CD4-positive, alpha-beta memory T cell (primary cell): ENCODE measurements around the gene PXDN. TPM values are rescaled to one million over a fixed set of nuclear protein-coding genes. Genes with fewer than 3 reads are reported as not detected.

Experiments used
- CTCF ChIA-PET: fragments of 350-600 bp; sonication (Branson Sonifier 250); formaldehyde crosslinking; loops from one replicate; lab custom pipeline; 2021; ENCODE audit warnings: inconsistent platforms; ENCODE audit not compliant: partially characterized antibody; lab: Charles Lee
- POLR2A ChIA-PET: fragments of 350-600 bp; sonication (Branson Sonifier 250); formaldehyde crosslinking; loops from one replicate; lab custom pipeline; 2021; ENCODE audit not compliant: partially characterized antibody; lab: Charles Lee
- DNase-seq, 5 donors: peaks; one replicate each; pipeline versions ENCODE4 v3.0.0 to v3.0.0-alpha.2; 2020 to 2022; ENCODE audit warnings: mixed read lengths in 1 of 5
- H3K27ac ChIP-seq: one replicate; pipeline ENCODE4 v1.7.0; 2013; ENCODE audit warnings: low read depth, low read length
- H3K27me3 ChIP-seq: 2 replicates; pipeline ENCODE4 v1.7.0; 2013; ENCODE audit warnings: mild to moderate bottlenecking, low read length, moderate library complexity; ENCODE audit not compliant: insufficient read depth
- H3K36me3 ChIP-seq: 2 replicates; pipeline ENCODE4 v1.7.0; 2013; ENCODE audit warnings: mild to moderate bottlenecking, low read length, moderate library complexity; ENCODE audit not compliant: insufficient read depth
- H3K4me1 ChIP-seq: 2 replicates; pipeline ENCODE4 v1.7.0; 2013; ENCODE audit warnings: mild to moderate bottlenecking, low read length, moderate library complexity; ENCODE audit not compliant: insufficient read depth
- H3K4me3 ChIP-seq, 2 donors: one replicate each; pipeline ENCODE4 v1.7.0; 2013; ENCODE audit warnings: low read length in 2 of 2, mild to moderate bottlenecking in 1 of 2
- H3K9me3 ChIP-seq, 2 donors: one replicate each; pipeline ENCODE4 v1.7.0; 2013; ENCODE audit warnings: low read length in 2 of 2, control low read depth in 1 of 2; ENCODE audit not compliant: control insufficient read depth in 1 of 2
- H3K27ac Mint-ChIP-seq, 7 donors: one replicate each; pipeline ENCODE4 v1.8.0; 2020 to 2021; ENCODE audit warnings: mixed read lengths in 7 of 7, mild to moderate bottlenecking in 6 of 7, inconsistent platforms in 3 of 7, moderate library complexity in 3 of 7
- H3K27me3 Mint-ChIP-seq, 2 donors: one replicate each; pipeline ENCODE4 v1.8.0; 2020 to 2021; ENCODE audit warnings: mixed read lengths in 2 of 2
- H3K36me3 Mint-ChIP-seq, 2 donors: one replicate each; pipeline ENCODE4 v1.8.0; 2020 to 2021; ENCODE audit warnings: mixed read lengths in 2 of 2, inconsistent platforms in 1 of 2, mild to moderate bottlenecking in 1 of 2
- H3K4me1 Mint-ChIP-seq, 4 donors: one replicate each; pipeline ENCODE4 v1.8.0; 2020 to 2021; ENCODE audit warnings: mixed read lengths in 4 of 4, mild to moderate bottlenecking in 1 of 4
- H3K4me3 Mint-ChIP-seq, 8 donors: one replicate each; pipeline ENCODE4 v1.8.0; 2020 to 2021; ENCODE audit warnings: mixed read lengths in 8 of 8, mild to moderate bottlenecking in 7 of 8, moderate library complexity in 6 of 8, inconsistent platforms in 3 of 8
- H3K9me3 Mint-ChIP-seq, 8 donors: one replicate each; pipeline ENCODE4 v1.8.0; 2020 to 2021; ENCODE audit warnings: mixed read lengths in 8 of 8, mild to moderate bottlenecking in 5 of 8, inconsistent platforms in 3 of 8, moderate library complexity in 1 of 8
- intact Hi-C: fragments of 100-400 bp; cut with micrococcal nuclease; formaldehyde crosslinking; loops from one replicate; pipeline ENCODE4 v1.15.1; 2023
- polyA plus RNA-seq, 2 donors: library from polyadenylated mRNA; unstranded; fragments of 300-500 nt; fragmentation: Illumina TruSeq; gene quantifications; one replicate each; pipeline ENCODE4 v1.2.3, GENCODE V29; 2021
- total RNA-seq, 2 experiments: library from RNA; stranded (reverse); gene quantifications; one replicate each; pipeline ENCODE4 v1.2.3, GENCODE V29; 2021

Gene PXDN
- total and polyA plus RNA-seq, 4 experiments from 2014 or later: 0.79 TPM; not detected in 3

DNA sequence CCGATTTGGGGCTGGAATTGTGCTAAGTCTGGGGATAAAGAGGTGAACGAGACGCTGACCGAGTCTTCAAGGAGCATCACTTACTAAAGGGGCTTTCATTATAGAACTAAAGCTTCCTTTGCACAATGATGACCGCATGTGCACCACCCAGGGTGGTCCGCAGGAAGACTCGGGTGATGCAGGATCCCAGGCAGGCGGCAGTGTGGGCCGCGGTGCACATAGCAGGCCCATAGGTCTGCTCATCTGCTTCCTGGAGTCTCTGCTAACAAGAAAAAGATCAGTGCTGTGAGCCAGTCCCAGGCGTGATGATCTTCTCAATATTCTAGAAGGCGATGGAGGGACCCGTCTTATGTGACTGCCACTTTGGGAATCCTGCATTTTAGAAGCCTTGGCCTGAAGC, 122.8 kb downstream of the PXDN start:
- H3K36me3 ChIP-seq: no peaks in the 10 kb centered on the region
- POLR2A ChIA-PET: no interaction called here
- intact Hi-C loops: no loop called here
- no peaks in the 10 kb centered on the region for H3K27me3 ChIP-seq
- Mint-ChIP-seq H3K36me3 (no peaks in the 10 kb centered on the region), H3K27ac (no peak overlapping the region), H3K4me1 (no peaks in the 10 kb centered on the region), H3K4me3 (no peak overlapping the region), H3K27me3 (peaks cover 3% of the 10 kb centered on the region in 2 donors), H3K9me3 (peaks cover 0 to 2% (median 0%) of the 10 kb centered on the region in 8 donors)
- H3K4me1 ChIP-seq: no peaks in the 10 kb centered on the region
- H3K9me3 ChIP-seq: no peaks in the 10 kb centered on the region
- CTCF ChIA-PET: no interaction called here
- no peak overlapping the region for H3K4me3 ChIP-seq
- no peak for DNase-seq
- no peak overlapping the region for H3K27ac ChIP-seq

DNA sequence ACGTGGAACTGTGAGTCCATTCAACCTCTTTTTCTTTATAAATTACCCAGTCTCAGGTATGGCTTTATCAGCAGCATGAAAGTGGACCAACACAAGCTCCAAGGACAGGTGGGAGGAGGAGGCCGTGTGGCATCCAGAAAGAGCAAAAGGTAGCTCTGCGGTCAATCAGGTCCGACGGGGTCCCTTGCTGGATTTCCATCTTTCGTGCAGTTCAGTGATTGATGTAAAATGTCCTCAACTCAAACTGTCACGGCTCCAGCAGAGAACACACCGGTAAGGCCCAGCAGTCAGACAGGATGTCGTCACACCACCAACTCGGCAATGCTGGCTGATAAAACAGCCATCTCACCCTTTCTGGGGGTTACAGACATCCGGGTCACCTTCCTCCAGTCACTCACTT, 123.3 kb downstream of the PXDN start:
- H3K4me1 ChIP-seq: no peaks in the 10 kb centered on the region
- Mint-ChIP-seq H3K27ac (no peak overlapping the region), H3K36me3 (no peaks in the 10 kb centered on the region), H3K27me3 (peaks cover 3% of the 10 kb centered on the region in 2 donors), H3K9me3 (peaks cover 0 to 2% (median 0%) of the 10 kb centered on the region in 8 donors), H3K4me1 (no peaks in the 10 kb centered on the region), H3K4me3 (no peak overlapping the region)
- no peaks in the 10 kb centered on the region for H3K9me3 ChIP-seq
- ChIA-PET POLR2A (no interaction called here), CTCF (no interaction called here)
- no peaks in the 10 kb centered on the region for H3K27me3 ChIP-seq
- no peak overlapping the region for H3K4me3 ChIP-seq
- intact Hi-C loops: no loop called here
- DNase-seq: no peak
- H3K36me3 ChIP-seq: no peaks in the 10 kb centered on the region
- no peak overlapping the region for H3K27ac ChIP-seq

DNA sequence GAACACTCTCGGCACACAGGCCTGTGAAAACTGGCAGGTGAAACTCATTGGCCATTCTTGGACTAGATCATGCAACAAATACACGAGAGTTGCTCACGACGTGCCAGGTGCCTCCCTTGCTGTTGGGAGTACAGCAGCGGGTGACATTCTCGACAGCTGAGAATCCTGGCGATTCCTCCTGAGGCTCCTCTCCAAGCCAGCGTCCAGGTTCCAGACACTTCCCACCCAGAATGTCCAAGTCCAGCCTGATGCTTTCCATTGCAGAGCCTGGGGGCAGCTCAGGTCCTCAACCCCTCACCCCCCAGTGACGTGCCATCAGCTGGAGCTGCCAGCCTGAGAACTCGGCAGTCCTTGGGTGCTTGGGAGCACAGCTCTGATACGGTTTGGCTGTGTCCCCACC, 124.2 kb downstream of the PXDN start:
- Mint-ChIP-seq H3K4me3 (no peak overlapping the region), H3K27ac (no peak overlapping the region), H3K4me1 (no peaks in the 10 kb centered on the region), H3K9me3 (peaks cover 0 to 2% (median 0%) of the 10 kb centered on the region in 8 donors), H3K36me3 (no peaks in the 10 kb centered on the region), H3K27me3 (peaks cover 0 to 3% of the 10 kb centered on the region in 2 donors)
- DNase-seq: no peak
- Histone ChIP-seq H3K36me3 (no peaks in the 10 kb centered on the region), H3K4me3 (no peak overlapping the region), H3K9me3 (no peaks in the 10 kb centered on the region), H3K27ac (no peak overlapping the region), H3K27me3 (no peaks in the 10 kb centered on the region), H3K4me1 (no peaks in the 10 kb centered on the region)
- POLR2A ChIA-PET: no interaction called here
- intact Hi-C loops: no loop called here
- CTCF ChIA-PET: no interaction called here

DNA sequence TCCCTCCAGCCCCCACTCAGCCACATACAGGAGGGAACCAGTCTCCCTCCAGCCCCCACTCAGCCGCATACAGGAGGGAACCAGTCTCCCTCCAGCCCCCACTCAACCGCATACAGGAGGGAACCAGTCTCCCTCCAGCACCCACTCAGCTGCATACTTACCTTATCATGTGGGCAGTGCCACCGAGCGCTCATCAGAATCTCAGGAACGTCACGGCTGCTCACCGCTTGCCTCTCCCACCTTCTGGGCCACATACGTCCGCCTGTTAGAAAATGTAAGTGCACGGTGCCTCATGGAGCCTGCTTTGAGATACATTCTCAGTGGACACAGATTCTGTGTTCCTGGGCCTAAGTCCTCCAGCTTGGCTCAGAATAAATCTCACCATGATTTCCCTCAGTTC, 124.8 kb downstream of the PXDN start:
- POLR2A ChIA-PET: no interaction called here
- no peaks in the 10 kb centered on the region for H3K4me1 ChIP-seq
- intact Hi-C loops: no loop called here
- no peak overlapping the region for H3K27ac ChIP-seq
- no peaks in the 10 kb centered on the region for H3K4me1 Mint-ChIP-seq
- no peak for DNase-seq
- no peaks in the 10 kb centered on the region for H3K36me3 Mint-ChIP-seq
- H3K9me3 Mint-ChIP-seq: peaks cover 0 to 2% (median 0%) of the 10 kb centered on the region in 8 donors
- no peaks in the 10 kb centered on the region for H3K36me3 ChIP-seq
- H3K4me3 Mint-ChIP-seq: no peak overlapping the region
- H3K27ac Mint-ChIP-seq: no peak overlapping the region
- no peaks in the 10 kb centered on the region for H3K27me3 ChIP-seq
- CTCF ChIA-PET: no interaction called here
- H3K27me3 Mint-ChIP-seq: peaks cover 0 to 3% of the 10 kb centered on the region in 2 donors
- no peaks in the 10 kb centered on the region for H3K9me3 ChIP-seq
- H3K4me3 ChIP-seq: no peak overlapping the region

DNA sequence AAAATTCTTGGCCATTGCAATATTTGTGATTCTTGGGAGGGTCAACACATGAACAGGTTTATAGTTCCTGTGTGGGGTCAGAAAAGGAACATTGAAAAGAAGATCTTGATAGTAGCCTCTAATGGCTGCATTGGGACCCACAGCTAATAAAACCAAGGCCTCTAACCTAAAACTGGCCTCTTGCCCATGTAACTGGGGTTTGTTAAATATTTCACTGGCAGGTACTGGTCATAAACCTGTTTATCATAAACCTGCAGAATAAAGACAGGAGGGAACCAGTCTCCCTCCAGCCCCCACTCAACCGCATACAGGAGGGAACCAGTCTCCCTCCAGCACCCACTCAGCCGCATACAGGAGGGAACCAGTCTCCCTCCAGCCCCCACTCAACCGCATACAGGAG, 125.3 kb downstream of the PXDN start:
- Mint-ChIP-seq H3K4me1 (no peaks in the 10 kb centered on the region), H3K27ac (no peak overlapping the region), H3K36me3 (no peaks in the 10 kb centered on the region), H3K9me3 (peaks cover 0 to 2% (median 0%) of the 10 kb centered on the region in 8 donors), H3K4me3 (no peak overlapping the region), H3K27me3 (peaks cover 0 to 4% of the 10 kb centered on the region in 2 donors)
- ChIA-PET POLR2A (no interaction called here), CTCF (no interaction called here)
- Histone ChIP-seq H3K36me3 (no peaks in the 10 kb centered on the region), H3K27ac (no peak overlapping the region), H3K4me1 (no peaks in the 10 kb centered on the region), H3K4me3 (no peak overlapping the region), H3K27me3 (no peaks in the 10 kb centered on the region), H3K9me3 (no peaks in the 10 kb centered on the region)
- intact Hi-C loops: no loop called here
- DNase-seq: no peak

DNA sequence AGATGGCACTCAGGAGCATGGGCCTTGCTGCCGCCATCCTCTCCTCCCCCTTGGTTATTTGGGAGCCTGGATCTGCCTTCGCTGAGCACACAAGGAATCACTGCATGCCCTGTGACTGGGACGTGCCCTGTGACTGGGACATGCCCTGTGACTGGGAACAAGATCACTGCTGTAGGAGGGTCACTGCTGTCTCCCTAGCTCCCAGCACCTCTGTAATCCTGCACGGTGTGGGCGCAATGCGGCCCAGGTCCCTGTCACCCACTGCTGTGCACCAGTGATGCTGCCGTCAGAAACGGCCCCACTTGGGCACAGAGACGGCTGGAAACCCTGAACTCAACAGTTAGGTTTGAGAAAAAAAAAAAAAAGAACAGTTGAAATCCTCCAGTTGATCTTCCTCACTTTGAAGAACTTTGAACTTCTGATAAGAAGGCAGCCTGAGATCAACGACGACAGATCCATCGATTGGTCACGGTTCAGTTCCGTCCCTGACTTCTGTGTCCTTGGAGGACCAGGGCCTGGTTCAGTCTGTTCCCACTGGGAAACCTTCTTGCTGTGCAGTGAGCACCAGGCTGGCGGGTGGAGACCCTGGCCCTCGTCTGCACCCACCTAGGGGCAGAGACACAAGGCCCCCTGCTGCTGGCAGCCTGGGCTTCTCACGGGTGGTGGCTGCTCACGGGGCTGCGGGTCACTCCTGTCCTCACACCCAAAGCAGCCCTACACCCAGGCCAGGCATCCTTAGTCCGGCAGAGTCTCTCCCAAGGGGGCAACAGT, 125.9 kb downstream of the PXDN start:
- H3K27ac Mint-ChIP-seq: no peak overlapping the region
- no peaks in the 10 kb centered on the region for H3K4me1 Mint-ChIP-seq
- H3K9me3 Mint-ChIP-seq: peaks cover 0 to under 1% (median 0%) of the 10 kb centered on the region in 8 donors
- intact Hi-C loops: no loop called here
- no peaks in the 10 kb centered on the region for H3K4me1 ChIP-seq
- no peak overlapping the region for H3K4me3 Mint-ChIP-seq
- POLR2A ChIA-PET: no interaction called here
- no peak for DNase-seq
- CTCF ChIA-PET: no interaction called here
- H3K27ac ChIP-seq: no peak overlapping the region
- H3K36me3 ChIP-seq: no peaks in the 10 kb centered on the region
- peaks cover 0 to 4% of the 10 kb centered on the region in 2 donors for H3K27me3 Mint-ChIP-seq
- H3K9me3 ChIP-seq: no peaks in the 10 kb centered on the region
- no peaks in the 10 kb centered on the region for H3K27me3 ChIP-seq
- no peaks in the 10 kb centered on the region for H3K36me3 Mint-ChIP-seq
- no peak overlapping the region for H3K4me3 ChIP-seq

DNA sequence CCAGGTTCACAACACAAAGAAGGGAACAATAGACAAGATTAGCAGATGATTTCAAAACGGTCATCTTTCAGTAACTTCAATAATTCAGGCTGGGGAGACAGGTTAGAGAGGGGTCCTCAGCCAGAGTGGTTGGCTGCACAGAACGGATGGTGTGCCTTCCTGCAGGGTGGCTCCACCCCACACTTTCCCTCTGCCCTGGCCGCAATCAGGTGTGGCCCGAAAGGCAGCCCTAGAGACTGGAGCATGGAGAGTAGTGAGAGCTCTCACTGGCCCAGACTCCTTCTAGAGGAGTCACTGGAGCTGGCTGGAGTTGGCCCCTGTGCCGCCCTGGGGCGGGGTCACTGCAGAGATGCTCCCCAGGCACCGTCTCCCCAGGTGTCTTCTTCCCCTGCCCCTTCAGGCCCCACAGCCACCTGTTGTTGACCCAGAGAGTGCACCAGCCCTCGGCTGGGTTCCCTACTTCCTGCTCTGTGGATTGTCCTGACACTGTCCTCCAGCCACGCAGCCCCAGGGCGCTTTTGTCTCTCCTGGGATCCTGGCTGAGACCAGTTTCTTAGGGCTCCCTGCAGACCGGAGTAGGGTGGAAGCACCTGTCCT, 126.8 kb downstream of the PXDN start:
- POLR2A ChIA-PET: no interaction called here
- no peaks in the 10 kb centered on the region for H3K9me3 ChIP-seq
- no peaks in the 10 kb centered on the region for H3K4me1 ChIP-seq
- Mint-ChIP-seq H3K4me1 (no peaks in the 10 kb centered on the region), H3K4me3 (no peak overlapping the region), H3K27ac (no peak overlapping the region), H3K27me3 (peaks cover under 1 to 4% of the 10 kb centered on the region in 2 donors), H3K36me3 (no peaks in the 10 kb centered on the region), H3K9me3 (no peaks in the 10 kb centered on the region)
- intact Hi-C loops: no loop called here
- H3K27ac ChIP-seq: no peak overlapping the region
- no peak overlapping the region for H3K4me3 ChIP-seq
- H3K36me3 ChIP-seq: no peaks in the 10 kb centered on the region
- no peak for DNase-seq
- CTCF ChIA-PET: no interaction called here
- no peaks in the 10 kb centered on the region for H3K27me3 ChIP-seq
